ENCODE measurements around the gene NXF1. TPM values are rescaled to one million over a fixed set of nuclear protein-coding genes. Genes with fewer than 3 reads are reported as not detected.
A peak's percentile ranks its signal among the peaks of the same experiment; 100 is the strongest.

NXF1 gene
- total and polyA plus RNA-seq, 10 of the 15 experiments (the other 5 are each of a cell fraction or from before 2014, with no cell fraction given) = 20.7 to 84.9 (median 40.6) TPM

DNA sequence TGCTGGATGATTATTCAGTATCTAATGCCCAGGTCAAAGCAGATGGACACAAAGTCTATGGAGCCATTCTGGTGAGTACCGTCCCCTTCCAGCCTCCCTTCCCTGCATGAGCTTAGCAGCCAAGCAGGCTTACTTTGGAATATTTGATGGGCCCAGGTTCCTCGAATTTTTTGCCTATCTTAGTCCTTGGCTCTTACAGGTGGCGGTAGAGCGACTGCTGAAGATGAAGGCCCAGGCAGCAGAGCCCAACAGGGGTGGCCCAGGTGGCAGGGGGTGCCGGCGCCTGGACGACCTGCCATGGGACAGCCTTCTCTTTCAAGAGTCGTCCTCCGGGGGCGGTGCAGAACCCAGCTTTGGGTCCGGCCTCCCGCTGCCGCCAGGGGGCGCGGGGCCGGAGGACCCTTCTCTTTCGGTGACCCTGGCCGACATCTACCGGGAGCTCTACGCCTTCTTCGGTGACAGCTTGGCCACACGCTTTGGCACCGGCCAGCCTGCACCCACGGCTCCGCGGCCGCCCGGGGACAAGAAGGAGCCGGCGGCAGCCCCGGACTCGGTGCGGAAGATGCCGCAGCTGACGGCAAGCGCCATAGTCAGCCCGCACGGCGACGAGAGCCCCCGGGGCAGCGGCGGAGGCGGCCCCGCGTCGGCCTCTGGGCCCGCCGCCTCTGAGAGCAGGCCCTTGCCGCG, 18.8 kb downstream of the NXF1 start (continued):
- TF ChIP-seq, protein P1, sequence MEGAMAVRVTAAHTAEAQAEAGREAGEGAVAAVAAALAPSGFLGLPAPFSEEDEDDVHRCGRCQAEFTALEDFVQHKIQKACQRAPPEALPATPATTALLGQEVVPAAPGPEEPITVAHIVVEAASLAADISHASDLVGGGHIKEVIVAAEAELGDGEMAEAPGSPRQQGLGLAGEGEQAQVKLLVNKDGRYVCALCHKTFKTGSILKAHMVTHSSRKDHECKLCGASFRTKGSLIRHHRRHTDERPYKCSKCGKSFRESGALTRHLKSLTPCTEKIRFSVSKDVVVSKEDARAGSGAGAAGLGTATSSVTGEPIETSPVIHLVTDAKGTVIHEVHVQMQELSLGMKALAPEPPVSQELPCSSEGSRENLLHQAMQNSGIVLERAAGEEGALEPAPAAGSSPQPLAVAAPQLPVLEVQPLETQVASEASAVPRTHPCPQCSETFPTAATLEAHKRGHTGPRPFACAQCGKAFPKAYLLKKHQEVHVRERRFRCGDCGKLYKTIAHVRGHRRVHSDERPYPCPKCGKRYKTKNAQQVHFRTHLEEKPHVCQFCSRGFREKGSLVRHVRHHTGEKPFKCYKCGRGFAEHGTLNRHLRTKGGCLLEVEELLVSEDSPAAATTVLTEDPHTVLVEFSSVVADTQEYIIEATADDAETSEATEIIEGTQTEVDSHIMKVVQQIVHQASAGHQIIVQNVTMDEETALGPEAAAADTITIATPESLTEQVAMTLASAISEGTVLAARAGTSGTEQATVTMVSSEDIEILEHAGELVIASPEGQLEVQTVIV (IDR thresholded peaks at IDR 0.05; ENCODE audit: borderline replicate concordance, partially characterized antibody) = no peak
- TF ChIP-seq SREBF1 (IDR thresholded peaks at IDR 0.05; ENCODE audit: low read length) = no peak
- TF ChIP-seq GABPA (IDR thresholded peaks at IDR 0.05; ENCODE audit: low read depth) = no peak
- TF ChIP-seq CBX3 (IDR thresholded peaks at IDR 0.05; ENCODE audit: borderline replicate concordance, low read depth) = no peak
- TF ChIP-seq SMC3 (IDR thresholded peaks at IDR 0.05; ENCODE audit: borderline replicate concordance, low read length) = peak; percentile 91
- TF ChIP-seq RAD51 (IDR thresholded peaks at IDR 0.05) = no peak
- TF ChIP-seq, protein P2, sequence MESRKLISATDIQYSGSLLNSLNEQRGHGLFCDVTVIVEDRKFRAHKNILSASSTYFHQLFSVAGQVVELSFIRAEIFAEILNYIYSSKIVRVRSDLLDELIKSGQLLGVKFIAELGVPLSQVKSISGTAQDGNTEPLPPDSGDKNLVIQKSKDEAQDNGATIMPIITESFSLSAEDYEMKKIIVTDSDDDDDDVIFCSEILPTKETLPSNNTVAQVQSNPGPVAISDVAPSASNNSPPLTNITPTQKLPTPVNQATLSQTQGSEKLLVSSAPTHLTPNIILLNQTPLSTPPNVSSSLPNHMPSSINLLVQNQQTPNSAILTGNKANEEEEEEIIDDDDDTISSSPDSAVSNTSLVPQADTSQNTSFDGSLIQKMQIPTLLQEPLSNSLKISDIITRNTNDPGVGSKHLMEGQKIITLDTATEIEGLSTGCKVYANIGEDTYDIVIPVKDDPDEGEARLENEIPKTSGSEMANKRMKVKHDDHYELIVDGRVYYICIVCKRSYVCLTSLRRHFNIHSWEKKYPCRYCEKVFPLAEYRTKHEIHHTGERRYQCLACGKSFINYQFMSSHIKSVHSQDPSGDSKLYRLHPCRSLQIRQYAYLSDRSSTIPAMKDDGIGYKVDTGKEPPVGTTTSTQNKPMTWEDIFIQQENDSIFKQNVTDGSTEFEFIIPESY (IDR thresholded peaks at IDR 0.05) = no peak
- peak; percentile 18; the same call in 1 of the 2 replicates for TF ChIP-seq RUNX3 (IDR thresholded peaks at IDR 0.05; ENCODE audit: low read length)
- TF ChIP-seq CEBPB (IDR thresholded peaks at IDR 0.05; ENCODE audit: borderline replicate concordance in 1 of 2, low read depth in 2 of 2, low read length in 2 of 2) = no peak
- no peak for TF ChIP-seq FOXM1 (IDR thresholded peaks at IDR 0.05; ENCODE audit: low read depth, low read length)
- no peak for TF ChIP-seq EZH2 (IDR thresholded peaks at IDR 0.05; ENCODE audit: borderline replicate concordance, control insufficient read depth, low read depth, low read length)
- TF ChIP-seq, protein P3, sequence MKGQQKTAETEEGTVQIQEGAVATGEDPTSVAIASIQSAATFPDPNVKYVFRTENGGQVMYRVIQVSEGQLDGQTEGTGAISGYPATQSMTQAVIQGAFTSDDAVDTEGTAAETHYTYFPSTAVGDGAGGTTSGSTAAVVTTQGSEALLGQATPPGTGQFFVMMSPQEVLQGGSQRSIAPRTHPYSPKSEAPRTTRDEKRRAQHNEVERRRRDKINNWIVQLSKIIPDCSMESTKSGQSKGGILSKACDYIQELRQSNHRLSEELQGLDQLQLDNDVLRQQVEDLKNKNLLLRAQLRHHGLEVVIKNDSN (IDR thresholded peaks at IDR 0.05; ENCODE audit: borderline replicate concordance, extremely low read length, insufficient read depth, low read depth, low read length) = no peak
- peak; percentile 98; the same call in 1 of the 2 replicates for TF ChIP-seq SMARCA5 (IDR thresholded peaks at IDR 0.05)
- TF ChIP-seq BCL11A (IDR thresholded peaks at IDR 0.05; ENCODE audit: low read depth, low read length) = no peak
- TF ChIP-seq HDAC6 (IDR thresholded peaks at IDR 0.05; ENCODE audit: unreplicated experiment) = no peak
- TF ChIP-seq, protein P4, sequence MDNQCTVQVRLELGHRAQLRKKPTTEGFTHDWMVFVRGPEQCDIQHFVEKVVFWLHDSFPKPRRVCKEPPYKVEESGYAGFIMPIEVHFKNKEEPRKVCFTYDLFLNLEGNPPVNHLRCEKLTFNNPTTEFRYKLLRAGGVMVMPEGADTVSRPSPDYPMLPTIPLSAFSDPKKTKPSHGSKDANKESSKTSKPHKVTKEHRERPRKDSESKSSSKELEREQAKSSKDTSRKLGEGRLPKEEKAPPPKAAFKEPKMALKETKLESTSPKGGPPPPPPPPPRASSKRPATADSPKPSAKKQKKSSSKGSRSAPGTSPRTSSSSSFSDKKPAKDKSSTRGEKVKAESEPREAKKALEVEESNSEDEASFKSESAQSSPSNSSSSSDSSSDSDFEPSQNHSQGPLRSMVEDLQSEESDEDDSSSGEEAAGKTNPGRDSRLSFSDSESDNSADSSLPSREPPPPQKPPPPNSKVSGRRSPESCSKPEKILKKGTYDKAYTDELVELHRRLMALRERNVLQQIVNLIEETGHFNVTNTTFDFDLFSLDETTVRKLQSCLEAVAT (IDR thresholded peaks at IDR 0.05) = no peak
- 0 out of 2 replicates have a peak, but pooled peaks have one; percentile 52 for TF ChIP-seq ZNF207 (IDR thresholded peaks at IDR 0.05; ENCODE audit: borderline replicate concordance)
- TF ChIP-seq, protein P5, sequence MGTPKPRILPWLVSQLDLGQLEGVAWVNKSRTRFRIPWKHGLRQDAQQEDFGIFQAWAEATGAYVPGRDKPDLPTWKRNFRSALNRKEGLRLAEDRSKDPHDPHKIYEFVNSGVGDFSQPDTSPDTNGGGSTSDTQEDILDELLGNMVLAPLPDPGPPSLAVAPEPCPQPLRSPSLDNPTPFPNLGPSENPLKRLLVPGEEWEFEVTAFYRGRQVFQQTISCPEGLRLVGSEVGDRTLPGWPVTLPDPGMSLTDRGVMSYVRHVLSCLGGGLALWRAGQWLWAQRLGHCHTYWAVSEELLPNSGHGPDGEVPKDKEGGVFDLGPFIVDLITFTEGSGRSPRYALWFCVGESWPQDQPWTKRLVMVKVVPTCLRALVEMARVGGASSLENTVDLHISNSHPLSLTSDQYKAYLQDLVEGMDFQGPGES (IDR thresholded peaks at IDR 0.05) = no peak
- TF ChIP-seq, protein P6, sequence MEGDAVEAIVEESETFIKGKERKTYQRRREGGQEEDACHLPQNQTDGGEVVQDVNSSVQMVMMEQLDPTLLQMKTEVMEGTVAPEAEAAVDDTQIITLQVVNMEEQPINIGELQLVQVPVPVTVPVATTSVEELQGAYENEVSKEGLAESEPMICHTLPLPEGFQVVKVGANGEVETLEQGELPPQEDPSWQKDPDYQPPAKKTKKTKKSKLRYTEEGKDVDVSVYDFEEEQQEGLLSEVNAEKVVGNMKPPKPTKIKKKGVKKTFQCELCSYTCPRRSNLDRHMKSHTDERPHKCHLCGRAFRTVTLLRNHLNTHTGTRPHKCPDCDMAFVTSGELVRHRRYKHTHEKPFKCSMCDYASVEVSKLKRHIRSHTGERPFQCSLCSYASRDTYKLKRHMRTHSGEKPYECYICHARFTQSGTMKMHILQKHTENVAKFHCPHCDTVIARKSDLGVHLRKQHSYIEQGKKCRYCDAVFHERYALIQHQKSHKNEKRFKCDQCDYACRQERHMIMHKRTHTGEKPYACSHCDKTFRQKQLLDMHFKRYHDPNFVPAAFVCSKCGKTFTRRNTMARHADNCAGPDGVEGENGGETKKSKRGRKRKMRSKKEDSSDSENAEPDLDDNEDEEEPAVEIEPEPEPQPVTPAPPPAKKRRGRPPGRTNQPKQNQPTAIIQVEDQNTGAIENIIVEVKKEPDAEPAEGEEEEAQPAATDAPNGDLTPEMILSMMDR (IDR thresholded peaks at IDR 0.05 in 2 of 3, conservative IDR thresholded peaks at IDR 0.05 in 1 of 3; ENCODE audit: control insufficient read depth in 2 of 3, extremely low read depth in 1 of 3, insufficient read depth in 1 of 3, low read depth in 3 of 3, low read length in 3 of 3) = peak; percentile 97 to 100 (median 99)
- no peak for TF ChIP-seq PML (IDR thresholded peaks at IDR 0.05; ENCODE audit: low read length)
